Measurements from ENCODE around the gene USH1C. TPM values are rescaled to one million over a fixed set of nuclear protein-coding genes. Genes with fewer than 3 reads are reported as not detected.

The USH1C gene
- 0.72 to 0.92 TPM in 2 of 3 replicates, not detected in the other for total RNA-seq
- long read RNA-seq = 0 reads

DNA sequence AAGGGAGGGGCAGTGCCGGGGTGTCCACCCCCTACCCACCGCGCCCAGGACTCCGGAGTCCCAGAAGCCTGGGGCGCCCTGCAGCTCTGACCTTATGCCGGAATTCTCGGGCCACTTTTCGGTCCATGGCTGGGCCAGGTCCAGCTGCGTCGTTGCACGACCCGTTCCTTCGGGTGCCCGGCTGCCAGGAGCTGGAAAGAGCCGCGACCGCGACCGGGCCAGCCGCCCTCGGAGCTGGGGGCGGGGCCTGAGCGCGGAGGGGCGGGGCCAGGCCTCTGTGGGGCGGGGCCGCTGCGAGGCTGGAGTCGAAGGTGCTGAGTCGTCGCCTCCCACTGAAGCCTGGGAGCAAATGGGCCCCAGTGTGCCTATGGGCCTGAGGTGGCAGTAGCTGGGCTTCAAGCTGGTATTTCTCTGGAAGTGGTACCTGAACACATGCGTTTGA is at the start of gene USH1C:
TSS of gene USH1C (minus strand) at position 236 of the 442 bp plus-strand sequence. CDS start at position 127, 109 bp downstream.
- no peak within 1 kb of the TSS for H3K27ac Mint-ChIP-seq (ENCODE audit: unreplicated experiment)
- DNase-seq (ENCODE audit: low spot score) = peak; percentile 77
- TF ChIP-seq, protein P1, sequence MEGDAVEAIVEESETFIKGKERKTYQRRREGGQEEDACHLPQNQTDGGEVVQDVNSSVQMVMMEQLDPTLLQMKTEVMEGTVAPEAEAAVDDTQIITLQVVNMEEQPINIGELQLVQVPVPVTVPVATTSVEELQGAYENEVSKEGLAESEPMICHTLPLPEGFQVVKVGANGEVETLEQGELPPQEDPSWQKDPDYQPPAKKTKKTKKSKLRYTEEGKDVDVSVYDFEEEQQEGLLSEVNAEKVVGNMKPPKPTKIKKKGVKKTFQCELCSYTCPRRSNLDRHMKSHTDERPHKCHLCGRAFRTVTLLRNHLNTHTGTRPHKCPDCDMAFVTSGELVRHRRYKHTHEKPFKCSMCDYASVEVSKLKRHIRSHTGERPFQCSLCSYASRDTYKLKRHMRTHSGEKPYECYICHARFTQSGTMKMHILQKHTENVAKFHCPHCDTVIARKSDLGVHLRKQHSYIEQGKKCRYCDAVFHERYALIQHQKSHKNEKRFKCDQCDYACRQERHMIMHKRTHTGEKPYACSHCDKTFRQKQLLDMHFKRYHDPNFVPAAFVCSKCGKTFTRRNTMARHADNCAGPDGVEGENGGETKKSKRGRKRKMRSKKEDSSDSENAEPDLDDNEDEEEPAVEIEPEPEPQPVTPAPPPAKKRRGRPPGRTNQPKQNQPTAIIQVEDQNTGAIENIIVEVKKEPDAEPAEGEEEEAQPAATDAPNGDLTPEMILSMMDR (IDR thresholded peaks at IDR 0.05) = no peak
- H3K27me3 Mint-ChIP-seq (ENCODE audit: low read depth) = peaks cover 52% of the 10 kb centered on the region
- H3K4me3 Mint-ChIP-seq (ENCODE audit: unreplicated experiment) = no peak within 1 kb of the TSS
- H3K4me1 Mint-ChIP-seq (ENCODE audit: low read depth) = peaks cover 9% of the 10 kb centered on the region
- no peaks in the 10 kb centered on the region for H3K9me3 Mint-ChIP-seq (ENCODE audit: low read depth)
- peaks cover 2% of the 10 kb centered on the region for H3K36me3 Mint-ChIP-seq (ENCODE audit: low read depth)

DNA sequence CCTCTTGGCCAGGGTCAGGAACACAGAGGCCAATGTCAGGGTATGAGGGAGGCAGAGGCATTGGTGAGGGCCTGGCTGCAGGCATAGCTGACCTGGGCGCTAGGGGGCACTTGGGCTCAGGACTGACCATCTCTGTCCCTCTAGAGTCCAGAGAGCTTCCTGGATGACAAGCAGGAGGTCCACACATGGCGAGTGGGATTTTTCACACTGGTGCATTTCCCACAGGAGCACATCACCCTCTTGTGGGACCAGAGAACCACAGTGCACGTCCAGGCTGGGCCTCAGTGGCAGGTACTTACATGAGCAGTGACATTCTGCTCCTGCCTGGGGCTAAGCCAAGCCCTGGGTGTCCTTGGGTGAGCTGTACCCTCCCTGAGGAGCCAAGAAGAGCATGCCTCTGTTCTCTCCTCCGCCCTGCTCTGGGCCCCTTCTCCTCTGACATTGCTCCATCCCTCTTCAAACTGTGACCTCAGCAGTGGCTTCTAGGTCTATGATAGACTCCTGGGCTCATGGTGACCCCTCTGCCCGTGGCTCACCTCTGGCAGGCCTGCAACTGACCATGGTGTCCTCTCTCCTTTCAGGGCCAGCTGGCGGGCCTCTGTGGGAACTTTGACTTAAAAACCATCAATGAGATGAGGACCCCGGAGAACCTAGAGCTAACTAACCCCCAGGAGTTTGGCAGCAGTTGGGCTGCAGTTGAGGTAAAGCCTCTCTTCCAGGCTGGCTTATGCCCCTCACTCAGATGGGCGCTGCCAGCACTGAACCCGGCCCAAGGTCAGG is 49.4 kb upstream of the USH1C start:
- H3K9me3 Mint-ChIP-seq (ENCODE audit: low read depth) = peaks cover 2% of the 10 kb centered on the region
- TF ChIP-seq, protein P1 (IDR thresholded peaks at IDR 0.05) = no peak
- H3K4me1 Mint-ChIP-seq (ENCODE audit: low read depth) = no peaks in the 10 kb centered on the region
- no peak for DNase-seq (ENCODE audit: low spot score)
- peaks cover 26% of the 10 kb centered on the region for H3K27me3 Mint-ChIP-seq (ENCODE audit: low read depth)
- no peak overlapping the region for H3K4me3 Mint-ChIP-seq (ENCODE audit: unreplicated experiment)
- H3K36me3 Mint-ChIP-seq (ENCODE audit: low read depth) = no peaks in the 10 kb centered on the region
- no peak overlapping the region for H3K27ac Mint-ChIP-seq (ENCODE audit: unreplicated experiment)

DNA sequence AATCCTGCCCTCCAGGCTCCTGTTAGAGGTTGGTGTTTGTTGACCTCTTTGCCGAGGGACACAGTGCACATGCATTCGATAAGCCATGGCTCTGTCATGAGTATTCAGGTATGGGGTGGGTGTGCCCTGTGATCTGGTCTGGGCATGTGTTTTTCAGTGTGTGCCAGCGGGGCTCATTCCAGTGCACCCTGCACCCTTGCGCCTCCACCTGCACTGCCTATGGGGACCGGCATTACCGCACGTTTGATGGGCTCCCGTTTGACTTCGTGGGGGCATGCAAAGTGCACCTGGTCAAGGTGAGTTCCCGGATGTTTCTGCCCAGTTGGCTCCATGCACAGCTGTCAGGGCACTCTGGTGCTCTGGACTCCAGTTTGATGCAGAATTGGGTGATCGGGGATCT is 47.1 kb upstream of the USH1C start:
- H3K36me3 Mint-ChIP-seq (ENCODE audit: low read depth) = no peaks in the 10 kb centered on the region
- peaks cover 2% of the 10 kb centered on the region for H3K9me3 Mint-ChIP-seq (ENCODE audit: low read depth)
- TF ChIP-seq, protein P1 (IDR thresholded peaks at IDR 0.05) = no peak
- no peaks in the 10 kb centered on the region for H3K4me1 Mint-ChIP-seq (ENCODE audit: low read depth)
- peaks cover 29% of the 10 kb centered on the region for H3K27me3 Mint-ChIP-seq (ENCODE audit: low read depth)
- no peak for DNase-seq (ENCODE audit: low spot score)
- no peak overlapping the region for H3K4me3 Mint-ChIP-seq (ENCODE audit: unreplicated experiment)
- H3K27ac Mint-ChIP-seq (ENCODE audit: unreplicated experiment) = no peak overlapping the region

DNA sequence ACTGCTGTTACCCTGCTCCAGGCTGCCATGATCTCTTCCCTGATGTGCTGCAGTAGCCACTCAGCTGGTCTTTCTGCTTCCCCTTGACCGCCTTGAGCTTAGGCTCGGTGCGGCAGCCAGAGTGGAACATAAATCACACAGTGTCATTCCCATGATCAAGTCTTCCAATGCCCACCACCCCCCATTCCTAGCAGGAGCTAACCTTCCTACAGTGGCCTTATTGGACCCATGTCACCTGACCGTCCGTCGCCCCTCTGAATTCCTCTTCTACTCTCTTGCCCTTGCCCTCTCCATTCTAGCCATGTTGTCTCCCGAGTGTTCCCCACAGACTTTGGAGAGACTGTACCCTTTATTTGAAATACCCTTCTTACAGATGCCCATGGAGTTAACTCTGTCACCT is 46.2 kb upstream of the USH1C start:
- Mint-ChIP-seq H3K27me3 (ENCODE audit: low read depth) (peaks cover 30% of the 10 kb centered on the region), H3K4me1 (ENCODE audit: low read depth) (no peaks in the 10 kb centered on the region), H3K36me3 (ENCODE audit: low read depth) (no peaks in the 10 kb centered on the region), H3K4me3 (ENCODE audit: unreplicated experiment) (no peak overlapping the region), H3K9me3 (ENCODE audit: low read depth) (peaks cover under 1% of the 10 kb centered on the region), H3K27ac (ENCODE audit: unreplicated experiment) (no peak overlapping the region)
- TF ChIP-seq, protein P1 (IDR thresholded peaks at IDR 0.05) = no peak
- DNase-seq (ENCODE audit: low spot score) = no peak

DNA sequence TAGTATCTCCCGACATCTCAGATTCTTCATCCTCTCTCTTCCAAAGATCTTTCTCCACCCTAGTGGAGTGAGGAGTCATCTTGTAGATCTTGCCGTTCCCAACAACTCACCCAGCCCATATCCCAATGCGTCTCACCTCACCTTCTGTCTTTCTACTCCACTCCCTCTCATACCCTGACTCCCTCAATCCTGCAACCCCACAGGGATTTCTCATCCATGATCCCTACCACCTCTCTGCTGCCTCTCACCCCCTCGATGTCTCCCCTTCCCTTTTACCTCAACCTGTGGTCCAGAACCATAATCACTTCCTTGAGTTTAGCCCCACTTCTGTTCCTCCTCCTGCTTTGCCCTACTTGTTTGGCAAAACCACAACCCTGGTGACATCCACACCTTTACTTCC is 44.5 kb upstream of the USH1C start:
- Mint-ChIP-seq H3K4me1 (ENCODE audit: low read depth) (no peaks in the 10 kb centered on the region), H3K4me3 (ENCODE audit: unreplicated experiment) (no peak overlapping the region), H3K27ac (ENCODE audit: unreplicated experiment) (no peak overlapping the region), H3K36me3 (ENCODE audit: low read depth) (no peaks in the 10 kb centered on the region), H3K9me3 (ENCODE audit: low read depth) (no peaks in the 10 kb centered on the region), H3K27me3 (ENCODE audit: low read depth) (peaks cover 25% of the 10 kb centered on the region)
- TF ChIP-seq, protein P1 (IDR thresholded peaks at IDR 0.05) = no peak
- DNase-seq (ENCODE audit: low spot score) = no peak
